ENCODE data around the gene KCNMA1. TPM values are rescaled to one million over a fixed set of nuclear protein-coding genes. Genes with fewer than 3 reads are reported as not detected.

The KCNMA1 gene
- total RNA-seq, 1 experiment from 2014 or later = 0.70 TPM

- CTCF ChIA-PET = no interaction called here
- Histone ChIP-seq H3K27me3 (ENCODE audit: insufficient read depth, low read depth) (no peaks in the 10 kb centered on the region), H3K4me2 (peak overlapping the region; percentile 74), H2AFZ (no peak overlapping the region), H3K4me3 (no peak overlapping the region), H3K9me2 (ENCODE audit: insufficient read depth) (no peaks in the 10 kb centered on the region), H3K9me3 (ENCODE audit: insufficient read depth, low read depth) (no peaks in the 10 kb centered on the region), H3K4me1 (replicated peaks; ENCODE audit: insufficient read depth) (peaks cover 34% of the 10 kb centered on the region), H4K20me1 (ENCODE audit: insufficient read depth) (no peaks in the 10 kb centered on the region; the same call in 1 of the 2 replicates), H3K79me2 (ENCODE audit: low read depth) (no peaks in the 10 kb centered on the region), H3F3A (ENCODE audit: insufficient read depth, low read depth) (peaks cover 17% of the 10 kb centered on the region; the same call in 1 of the 2 replicates), H3K27ac (no peak overlapping the region), H3K36me3 (ENCODE audit: low read depth) (no peaks in the 10 kb centered on the region)
- TF ChIP-seq EZH2 (IDR thresholded peaks at IDR 0.05; ENCODE audit: low read depth) = no peak
- no peak for TF ChIP-seq CTCF (conservative IDR thresholded peaks at IDR 0.05)
- POLR2A ChIA-PET (ENCODE audit: unreplicated experiment) = no interaction called here
- no TSS peak for BruUV-seq (replicated peaks)
- intact Hi-C loops (cut with micrococcal nuclease; ENCODE audit: unreplicated experiment) = no loop called here
- DNase-seq = peak in 1 of 2 experiments; percentile 35
These were observed 73.9 kb downstream of the KCNMA1 start for GRCh38 chr10:77563638-77564270.

DNA sequence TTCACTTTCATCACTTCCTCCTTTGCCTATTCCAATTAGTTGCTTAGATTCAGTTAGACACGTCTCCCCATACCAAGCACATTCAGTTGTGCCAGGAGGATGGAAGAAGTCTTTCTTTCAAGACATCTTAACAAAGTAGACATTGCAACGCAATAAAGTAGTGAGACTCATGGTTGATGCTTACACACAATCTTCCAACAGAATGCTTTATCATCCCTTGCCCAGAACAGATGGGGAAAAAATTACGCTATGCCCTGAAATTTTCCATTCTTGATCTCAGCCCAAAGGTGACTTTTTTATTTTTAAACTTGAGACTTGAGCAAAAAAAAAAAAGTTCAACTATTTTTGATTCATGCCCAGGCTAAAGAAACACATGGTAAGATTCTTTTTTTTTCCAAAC lies 74.9 kb downstream of the KCNMA1 start:
- Histone ChIP-seq H4K20me1 (ENCODE audit: insufficient read depth) (no peaks in the 10 kb centered on the region; the same call in 1 of the 2 replicates), H2AFZ (no peak overlapping the region), H3F3A (ENCODE audit: insufficient read depth, low read depth) (peaks cover 17% of the 10 kb centered on the region; the same call in 1 of the 2 replicates), H3K79me2 (ENCODE audit: low read depth) (no peaks in the 10 kb centered on the region), H3K27ac (no peak overlapping the region), H3K4me1 (replicated peaks; ENCODE audit: insufficient read depth) (peaks cover 34% of the 10 kb centered on the region), H3K36me3 (ENCODE audit: low read depth) (no peaks in the 10 kb centered on the region), H3K4me2 (no peak overlapping the region), H3K27me3 (ENCODE audit: insufficient read depth, low read depth) (no peaks in the 10 kb centered on the region), H3K4me3 (no peak overlapping the region), H3K9me3 (ENCODE audit: insufficient read depth, low read depth) (no peaks in the 10 kb centered on the region), H3K9me2 (ENCODE audit: insufficient read depth) (no peaks in the 10 kb centered on the region)
- ChIA-PET CTCF (no interaction called here), POLR2A (ENCODE audit: unreplicated experiment) (no interaction called here)
- TF ChIP-seq EZH2 (IDR thresholded peaks at IDR 0.05; ENCODE audit: low read depth) = no peak
- TF ChIP-seq CTCF (conservative IDR thresholded peaks at IDR 0.05) = no peak
- intact Hi-C loops (cut with micrococcal nuclease; ENCODE audit: unreplicated experiment) = no loop called here
- peak in 1 of 2 experiments; percentile 16 for DNase-seq
- no TSS peak for BruUV-seq (replicated peaks)

- ChIA-PET POLR2A (ENCODE audit: unreplicated experiment) (no interaction called here), CTCF (no interaction called here)
- TF ChIP-seq CTCF (conservative IDR thresholded peaks at IDR 0.05) (no peak), EZH2 (IDR thresholded peaks at IDR 0.05; ENCODE audit: low read depth) (no peak)
- H3K27me3 ChIP-seq (ENCODE audit: insufficient read depth, low read depth) = no peaks in the 10 kb centered on the region
- no peaks in the 10 kb centered on the region; the same call in 1 of the 2 replicates for H4K20me1 ChIP-seq (ENCODE audit: insufficient read depth)
- no peak overlapping the region for H3K4me2 ChIP-seq
- H2AFZ ChIP-seq = no peak overlapping the region
- no peaks in the 10 kb centered on the region for H3K79me2 ChIP-seq (ENCODE audit: low read depth)
- intact Hi-C loops (cut with micrococcal nuclease; ENCODE audit: unreplicated experiment) = no loop called here
- H3K9me2 ChIP-seq (ENCODE audit: insufficient read depth) = no peaks in the 10 kb centered on the region
- DNase-seq = peak in 1 of 2 experiments; percentile 1
- H3K27ac ChIP-seq = no peak overlapping the region
- H3K4me1 ChIP-seq (replicated peaks; ENCODE audit: insufficient read depth) = peaks cover 34% of the 10 kb centered on the region
- peaks cover 17% of the 10 kb centered on the region; the same call in 1 of the 2 replicates for H3F3A ChIP-seq (ENCODE audit: insufficient read depth, low read depth)
- no TSS peak for BruUV-seq (replicated peaks)
- H3K9me3 ChIP-seq (ENCODE audit: insufficient read depth, low read depth) = no peaks in the 10 kb centered on the region
- no peaks in the 10 kb centered on the region for H3K36me3 ChIP-seq (ENCODE audit: low read depth)
- no peak overlapping the region for H3K4me3 ChIP-seq
These were observed 75.6 kb downstream of the KCNMA1 start for GRCh38 chr10:77561991-77562390.

All from PC-9 (cell line).